ENCODE results near the gene RPL10. TPM values are rescaled to one million over a fixed set of nuclear protein-coding genes. Genes with fewer than 3 reads are reported as not detected.

RPL10 gene
- total and polyA plus RNA-seq, 2 of the 13 experiments (the other 11 are each of a cell fraction or from before 2014, with no cell fraction given) = 2,381 to 4,713 TPM

DNA sequence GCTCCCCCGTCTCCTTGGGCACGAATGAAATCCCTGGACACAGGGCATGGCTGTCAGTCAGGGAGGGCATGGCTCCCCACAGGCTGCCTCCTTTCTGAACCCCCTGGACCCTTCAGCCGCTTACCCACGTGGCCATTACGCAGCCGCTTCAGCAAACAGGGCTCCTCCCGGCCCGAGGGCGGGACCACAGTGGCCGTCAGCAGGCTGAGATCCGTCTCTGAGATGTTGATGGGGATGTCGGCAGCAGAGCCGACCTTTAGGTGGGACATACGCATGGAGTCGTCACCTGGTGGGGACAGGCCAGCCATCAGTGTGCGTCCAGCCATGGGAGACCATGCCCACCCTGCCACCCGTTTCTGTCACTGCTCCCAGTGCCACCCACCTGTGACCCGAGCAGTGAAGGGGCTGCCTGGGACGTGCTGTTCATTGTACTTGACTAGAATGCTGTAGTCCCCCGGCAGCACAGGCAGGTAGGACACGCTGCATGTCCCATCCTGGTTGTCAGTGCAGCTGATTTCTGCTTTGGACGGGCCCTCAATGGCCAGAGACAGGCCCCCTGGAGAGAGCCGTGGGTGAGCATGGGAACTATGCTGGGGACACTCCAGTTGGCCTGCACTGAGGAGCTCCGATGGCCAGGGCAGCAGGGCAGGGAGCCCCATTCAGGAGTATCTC lies 44.9 kb upstream of the RPL10 start (continued):
- TF ChIP-seq, protein P1, sequence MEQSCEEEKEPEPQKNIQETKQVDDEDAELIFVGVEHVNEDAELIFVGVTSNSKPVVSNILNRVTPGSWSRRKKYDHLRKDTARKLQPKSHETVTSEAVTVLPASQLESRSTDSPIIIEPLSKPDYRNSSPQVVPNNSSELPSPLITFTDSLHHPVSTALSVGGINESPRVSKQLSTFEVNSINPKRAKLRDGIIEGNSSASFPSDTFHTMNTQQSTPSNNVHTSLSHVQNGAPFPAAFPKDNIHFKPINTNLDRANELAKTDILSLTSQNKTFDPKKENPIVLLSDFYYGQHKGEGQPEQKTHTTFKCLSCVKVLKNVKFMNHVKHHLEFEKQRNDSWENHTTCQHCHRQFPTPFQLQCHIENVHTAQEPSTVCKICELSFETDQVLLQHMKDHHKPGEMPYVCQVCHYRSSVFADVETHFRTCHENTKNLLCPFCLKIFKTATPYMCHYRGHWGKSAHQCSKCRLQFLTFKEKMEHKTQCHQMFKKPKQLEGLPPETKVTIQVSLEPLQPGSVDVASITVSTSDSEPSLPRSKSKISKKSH (CRISPR knock-in tag; IDR thresholded peaks at IDR 0.05; ENCODE audit: borderline replicate concordance) = no peak
- TF ChIP-seq AGO2 (optimal IDR thresholded peaks at IDR 0.05; ENCODE audit: low read depth, low read length) = peak; percentile 45

DNA sequence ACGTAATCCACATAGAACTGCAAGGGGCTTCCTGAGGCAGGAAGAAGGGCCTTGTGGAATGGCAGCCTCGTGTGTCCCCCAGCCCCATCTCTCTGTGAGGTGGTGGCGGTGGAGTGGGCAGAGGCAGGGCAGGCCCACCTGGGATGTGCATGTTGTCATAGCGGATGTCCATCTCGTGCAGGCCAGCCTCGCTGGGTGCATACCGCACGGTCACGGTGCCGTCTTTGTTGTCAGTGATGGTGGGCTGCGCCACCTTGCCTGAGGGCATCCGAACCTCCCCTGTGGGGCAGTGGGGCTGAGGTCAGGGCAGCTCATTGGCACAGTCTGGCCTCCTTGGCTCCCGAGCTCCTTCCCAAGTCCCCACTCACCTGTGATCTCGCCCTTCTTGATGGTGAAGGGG lies 44.2 kb upstream of the RPL10 start:
- H3K4me3 ChIP-seq (replicated peaks in 1 of 3; ENCODE audit: insufficient read depth in 1 of 3, low read depth in 2 of 3, low read length in 3 of 3) = no peak overlapping the region
- TF ChIP-seq BCL6 (CRISPR knock-in tag; IDR thresholded peaks at IDR 0.05) (no peak), SIX1 (CRISPR knock-in tag; IDR thresholded peaks at IDR 0.05; ENCODE audit: borderline replicate concordance) (no peak), FOXK2 (IDR thresholded peaks at IDR 0.05) (no peak), RBM22 (optimal IDR thresholded peaks at IDR 0.05; ENCODE audit: low read length) (peak; percentile 20)
- H3K27ac ChIP-seq (ENCODE audit: extremely low read length, insufficient read depth, low read length) = no peak overlapping the region
- intact Hi-C loops (cut with micrococcal nuclease; ENCODE audit: unreplicated experiment) (no loop called here), in situ Hi-C loops (cut with HindIII; ENCODE audit: extremely low pct_ligation_motif_present, low pct_unique_long_range_greater_than_20kb) (no loop called here)
- no peaks in the 10 kb centered on the region for H3K9me3 ChIP-seq (ENCODE audit: low read length)
- DNase-seq (ENCODE audit: low spot score) (no peak), FAIRE-seq (no peak), ATAC-seq (no peak)
- WGBS (ENCODE audit: low lambda C conversion rate) = no CpG with 5 or more reads among the region's 14 CpGs
- H3K4me2 ChIP-seq (ENCODE audit: low read depth, low read length) = no peak overlapping the region
- CTCF ChIA-PET (ENCODE audit: low intra/inter-chr PET ratio, low total read pairs) = no interaction called here
- peaks cover 18 to 48% of the 10 kb centered on the region in 2 experiments; a peak in 4 of 5 replicates for H3K36me3 ChIP-seq (replicated peaks in 1 of 2; ENCODE audit: control insufficient read depth in 1 of 2, insufficient read depth in 2 of 2, low read length in 2 of 2)
- BruUV-seq (replicated peaks) = no TSS peak
- no peaks in the 10 kb centered on the region for H3K27me3 ChIP-seq (ENCODE audit: control insufficient read depth in 1 of 2, insufficient read depth in 2 of 2, low read length in 2 of 2)
- H3K4me1 ChIP-seq (ENCODE audit: insufficient read depth, low read length) = peaks cover 8% of the 10 kb centered on the region
- no peak overlapping the region for H3K9ac ChIP-seq (ENCODE audit: insufficient read depth, low read depth, low read length)
- no peaks in the 10 kb centered on the region for H3K79me2 ChIP-seq (ENCODE audit: insufficient read depth, low read length)
- no peak overlapping the region for H2AFZ ChIP-seq (ENCODE audit: low read length)
- H4K20me1 ChIP-seq (ENCODE audit: insufficient read depth, low read length) = peaks cover 3% of the 10 kb centered on the region; the same call in 1 of the 2 replicates
- POLR2A ChIA-PET = interaction anchor here (1.5 kb wide), 1 partner anchor 11 kb away, joined by 4 read pairs; no protein-coding TSS in a partner anchor

Measured in HepG2 (cell line).